Stimulated activated CD4-positive, alpha-beta T cell treated with anti-CD3 and anti-CD28 coated beads, Interleukin-2, amount 100 ng/mL, for 48 hours (primary cell): ENCODE results near the gene EFHC1.

Source experiments
- DNase-seq, 2 donors: peaks; one replicate each; pipeline ENCODE4 v3.0.0-alpha.2; 2020

EFHC1 gene

DNA sequence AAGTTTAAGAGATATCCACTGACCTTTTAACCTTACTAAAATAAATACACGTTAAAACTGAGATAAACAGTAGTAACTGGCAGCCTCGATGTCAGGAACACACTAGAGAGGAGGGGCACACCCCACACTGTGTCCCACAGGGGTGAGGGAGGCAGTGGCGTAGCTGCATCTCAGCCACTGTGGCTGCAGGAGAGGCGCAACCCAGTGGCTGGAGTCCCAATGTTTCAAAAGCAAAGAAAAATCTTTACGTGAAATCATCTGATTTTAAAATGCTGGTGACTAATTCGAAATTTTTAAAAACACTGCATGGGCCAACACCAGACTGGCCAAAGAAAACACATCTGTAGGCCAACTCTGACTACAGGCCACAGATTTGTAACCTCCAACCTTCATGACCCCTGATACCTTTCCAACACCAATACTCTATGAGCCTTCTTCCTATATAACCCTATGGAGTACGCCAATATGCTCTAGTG, 102.0 kb downstream of the EFHC1 start:
- no peak for DNase-seq

GRCh38 chr6:52522655-52523054, 102.5 kb downstream of the EFHC1 start:
- DNase-seq = no peak

DNA sequence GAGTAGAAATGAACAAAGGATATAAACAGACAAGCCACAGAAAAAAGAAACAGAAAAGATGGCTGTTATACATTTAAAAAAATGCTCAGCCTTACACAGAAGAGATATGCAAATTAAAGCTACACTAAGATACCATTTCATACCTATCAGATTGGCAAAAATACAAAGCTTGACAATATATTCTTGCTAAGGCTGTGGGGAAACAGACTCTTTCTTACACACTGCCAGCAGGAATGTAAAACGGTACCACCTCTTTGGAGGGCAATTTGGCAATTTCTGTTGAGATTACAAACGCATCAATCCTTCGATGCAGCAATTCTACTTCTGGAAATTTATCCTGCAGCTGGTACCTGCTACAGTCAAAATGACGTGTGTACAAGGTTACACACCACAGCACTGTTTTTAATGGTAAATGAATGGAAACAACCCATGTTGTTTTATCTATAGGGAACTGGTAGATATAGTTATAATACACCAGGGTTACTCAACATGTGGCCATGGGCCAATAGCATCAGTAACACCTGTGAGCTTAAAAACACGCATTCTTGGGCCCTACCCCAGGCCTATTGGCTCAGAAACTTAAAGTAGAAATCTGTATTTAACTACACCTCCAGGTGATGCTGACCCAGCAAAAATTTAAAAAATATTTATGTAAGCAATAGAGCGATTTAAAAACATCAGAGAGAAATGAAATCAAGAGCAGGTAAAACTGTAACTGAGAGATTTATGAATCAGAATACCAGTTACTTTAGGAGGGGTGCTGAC, 103.4 kb downstream of the EFHC1 start:
- DNase-seq = no peak

DNA sequence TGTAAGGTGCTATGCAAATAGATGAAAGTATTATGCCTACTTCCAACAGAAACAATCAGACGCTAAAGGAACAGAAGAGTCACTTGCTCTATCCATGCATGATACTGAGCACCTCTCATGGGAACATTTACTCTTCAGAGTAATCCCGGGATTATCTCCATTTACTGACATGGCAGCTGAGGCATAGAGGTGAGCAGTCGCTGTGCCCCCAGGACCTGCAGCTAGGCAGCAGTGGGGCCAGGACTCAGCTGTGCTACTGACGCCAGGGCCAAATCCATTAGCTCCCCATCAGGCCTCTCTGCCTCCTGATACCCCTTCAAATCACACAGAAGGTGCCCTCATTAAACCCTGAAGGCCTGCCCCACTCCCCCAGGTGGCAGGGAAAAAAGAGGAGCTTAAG, 104.8 kb downstream of the EFHC1 start:
- DNase-seq = no peak

DNA sequence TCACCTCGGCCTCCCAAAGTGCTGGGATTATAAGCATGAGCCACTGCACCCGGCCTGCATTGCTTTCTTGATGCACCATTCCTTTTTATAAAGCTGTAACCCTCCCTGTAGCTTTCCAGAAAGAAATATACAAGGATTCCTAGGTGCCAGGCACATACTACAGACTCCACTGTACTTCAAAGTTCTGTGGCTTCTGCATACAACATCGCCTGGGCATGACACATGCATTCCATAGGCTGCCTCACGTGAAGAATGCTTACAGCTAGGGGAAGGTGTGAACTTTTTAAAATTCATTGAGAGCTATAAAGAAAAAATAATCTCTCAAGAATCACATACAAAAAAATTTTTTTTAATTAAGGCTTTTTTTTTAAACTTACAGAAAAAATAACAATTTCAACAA, 106.5 kb downstream of the EFHC1 start:
- DNase-seq = no peak

DNA sequence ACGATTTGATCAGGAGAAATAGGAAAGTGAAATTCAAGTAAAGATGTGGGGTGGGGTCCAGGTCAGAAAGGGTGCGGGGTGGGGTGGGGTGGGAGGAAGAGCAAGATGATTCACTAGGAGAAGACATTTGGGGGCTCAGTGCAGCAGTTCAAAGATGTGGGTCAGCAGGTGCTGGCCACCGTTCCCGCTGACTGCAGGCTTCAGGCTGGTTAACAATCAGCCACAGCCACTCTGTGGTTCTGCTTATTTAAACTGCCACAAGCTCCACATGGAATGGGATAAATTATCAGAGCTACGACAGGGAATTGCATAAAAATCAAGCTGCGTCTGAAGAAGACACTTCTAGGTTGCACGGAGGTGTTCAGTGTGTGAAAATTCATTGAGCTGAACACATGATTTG, 107.3 kb downstream of the EFHC1 start:
- DNase-seq = no peak

- no peak for DNase-seq
These were observed 109.2 kb downstream of the EFHC1 start for GRCh38 chr6:52529311-52529710.

- no peak for DNase-seq
These were observed 110.2 kb downstream of the EFHC1 start for GRCh38 chr6:52530351-52530750.

DNA sequence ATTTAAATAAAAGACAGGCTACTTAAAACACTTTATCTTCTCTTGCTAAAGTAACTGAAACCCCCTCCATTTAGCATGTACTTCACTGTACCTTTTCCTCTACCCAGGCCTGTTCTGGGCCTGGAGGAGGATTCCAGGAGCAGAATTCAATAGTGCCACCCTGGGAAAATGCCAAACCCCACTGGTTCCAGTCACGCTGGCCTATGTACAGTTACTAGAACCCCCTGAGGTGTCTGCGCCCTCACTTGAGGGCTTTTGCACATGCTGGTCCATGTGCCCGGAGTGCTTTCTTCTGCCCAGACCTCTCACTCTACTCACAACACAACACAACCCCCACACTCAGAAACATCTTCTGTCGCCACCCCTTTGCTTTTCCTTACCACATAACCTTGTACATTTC, 111.3 kb downstream of the EFHC1 start:
- no peak for DNase-seq

DNA sequence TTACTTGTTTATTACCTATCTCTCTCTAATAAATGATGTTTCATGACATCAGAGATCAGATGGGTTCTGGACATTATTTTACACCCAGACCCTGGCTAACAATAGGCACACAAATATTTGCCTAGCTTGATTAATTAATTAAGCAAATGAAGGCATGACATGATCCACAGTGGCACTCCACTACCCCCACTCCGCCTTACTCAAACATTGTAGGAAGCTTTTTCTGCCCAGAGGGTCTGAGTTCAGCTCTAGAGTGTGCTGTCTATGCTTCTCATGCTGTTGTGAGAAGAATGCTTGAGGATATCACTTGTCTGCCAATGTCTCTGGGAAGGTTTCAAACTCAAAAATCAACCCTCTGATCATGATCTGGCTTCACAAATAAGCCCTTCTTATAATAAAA, 111.7 kb downstream of the EFHC1 start:
- DNase-seq = no peak

- no peak for DNase-seq
These were observed 112.3 kb downstream of the EFHC1 start for GRCh38 chr6:52532457-52532856.

- no peak for DNase-seq
These were observed 113.3 kb downstream of the EFHC1 start for GRCh38 chr6:52533491-52533890.

DNA sequence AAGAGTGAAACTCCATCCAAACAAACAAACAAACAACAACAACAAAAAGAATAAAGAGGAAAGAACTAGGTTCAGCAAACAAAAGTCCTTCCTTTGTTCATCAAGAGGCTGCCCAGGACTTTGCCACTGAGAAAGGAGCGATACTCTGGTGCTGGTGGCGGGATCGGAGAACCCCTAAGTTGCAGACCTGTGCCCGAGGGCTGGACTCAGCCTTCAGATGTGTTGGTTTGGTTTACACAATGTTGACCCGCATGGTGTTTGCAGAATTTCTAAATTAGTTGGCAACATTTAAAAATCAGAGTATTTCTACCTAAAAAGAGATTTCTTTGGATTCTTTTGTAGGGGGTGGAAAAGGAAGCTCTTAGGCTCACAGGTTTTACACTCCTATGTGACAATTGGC, 114.2 kb downstream of the EFHC1 start:
- DNase-seq = no peak

DNA sequence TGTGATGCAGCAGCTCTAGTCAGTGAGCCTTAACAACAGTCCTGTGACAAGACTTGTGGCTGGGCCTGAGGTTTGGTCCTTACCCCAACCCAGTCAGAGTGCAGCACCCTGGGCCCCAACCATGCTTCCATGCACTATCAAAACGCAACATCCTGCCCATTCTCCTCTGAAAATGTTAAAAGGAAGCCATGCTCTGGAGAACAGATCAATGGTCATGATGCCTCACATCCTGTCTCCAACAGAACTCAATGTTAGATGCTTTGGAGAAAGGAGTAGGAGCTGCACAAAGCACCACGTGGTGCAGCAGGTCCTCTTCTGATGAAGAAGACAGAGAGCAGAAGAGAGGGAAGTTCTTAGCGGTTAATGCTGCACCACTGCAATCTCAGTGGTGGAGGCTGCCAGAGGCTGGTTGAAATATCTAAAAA, 114.8 kb downstream of the EFHC1 start:
- peak in 1 of 2 donors; percentile 13 for DNase-seq

GRCh38 chr6:52535711-52536423, 115.7 kb downstream of the EFHC1 start:
- no peak for DNase-seq

DNA sequence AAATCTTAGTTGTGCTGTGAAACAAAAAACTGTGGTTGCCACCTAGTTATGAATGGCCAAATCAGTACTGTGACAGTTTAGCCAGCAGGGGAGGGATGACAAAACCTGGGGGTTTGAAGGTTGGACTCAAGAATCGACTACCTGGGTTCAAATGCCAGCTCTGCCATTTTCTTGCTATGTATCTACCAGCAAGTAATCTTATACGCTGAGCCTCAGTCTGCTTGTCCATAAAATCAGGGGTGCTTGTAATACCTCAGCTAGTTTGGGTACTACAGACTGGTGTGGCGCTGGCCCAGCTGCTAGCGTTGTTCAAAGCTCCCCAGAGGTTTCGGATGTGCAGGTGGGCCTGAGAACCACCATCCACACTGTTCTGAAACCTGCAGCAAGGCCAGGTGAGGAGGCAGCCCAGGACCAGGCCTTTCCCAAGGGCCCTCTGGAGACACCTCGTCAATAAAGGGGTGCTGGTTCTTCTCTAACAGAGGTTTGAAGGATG, 116.3 kb downstream of the EFHC1 start:
- DNase-seq = no peak

- no peak for DNase-seq
These were observed 117.0 kb downstream of the EFHC1 start for GRCh38 chr6:52537001-52537753.

GRCh38 chr6:52538252-52538900, 118.2 kb downstream of the EFHC1 start:
- DNase-seq = no peak

- no peak for DNase-seq
These were observed 118.8 kb downstream of the EFHC1 start for GRCh38 chr6:52538901-52539354.

GRCh38 chr6:52539607-52540006, 119.5 kb downstream of the EFHC1 start:
- DNase-seq = no peak

- DNase-seq = no peak
These were observed 120.3 kb downstream of the EFHC1 start for GRCh38 chr6:52540286-52540902.

DNA sequence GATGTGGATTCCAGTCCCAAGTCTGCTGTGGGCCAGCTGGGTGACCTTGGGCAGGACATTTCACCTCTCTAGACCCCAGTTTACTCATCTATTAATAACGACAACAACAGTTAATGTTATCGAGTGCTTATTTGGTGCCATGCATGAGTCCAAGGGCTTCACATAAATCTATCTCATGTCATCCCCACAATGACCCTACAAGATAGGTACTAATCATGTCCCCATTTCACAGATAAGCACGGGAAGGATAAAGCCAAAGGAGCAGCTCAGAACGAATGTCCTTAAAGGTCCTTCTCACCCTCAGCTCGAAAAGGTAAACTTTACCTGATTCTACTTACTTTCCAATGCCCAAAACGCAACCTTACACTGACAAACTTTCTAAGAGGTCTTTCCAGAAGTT, 121.0 kb downstream of the EFHC1 start:
- DNase-seq = no peak
